ENCODE measurements around the gene TRABD2B.

GRCh38 chr1:47751193-47751592, 246.0 kb downstream of the TRABD2B start:
- no peak for TF ChIP-seq CTCF (conservative IDR thresholded peaks at IDR 0.05 in 1 of 2, IDR thresholded peaks at IDR 0.05 in 1 of 2; ENCODE audit: low read depth in 1 of 2, low read length in 2 of 2)
- TF ChIP-seq EZH2 (IDR thresholded peaks at IDR 0.05; ENCODE audit: low read length, missing control alignments) = no peak
